Putamen (tissue), 1 donor: ENCODE results near the gene TSPAN3.

Experiments used
- DNase-seq: peaks from one replicate; pipeline ENCODE4 v3.0.0-alpha.2; 2016; ENCODE audit warnings: low spot score

The TSPAN3 gene

DNA sequence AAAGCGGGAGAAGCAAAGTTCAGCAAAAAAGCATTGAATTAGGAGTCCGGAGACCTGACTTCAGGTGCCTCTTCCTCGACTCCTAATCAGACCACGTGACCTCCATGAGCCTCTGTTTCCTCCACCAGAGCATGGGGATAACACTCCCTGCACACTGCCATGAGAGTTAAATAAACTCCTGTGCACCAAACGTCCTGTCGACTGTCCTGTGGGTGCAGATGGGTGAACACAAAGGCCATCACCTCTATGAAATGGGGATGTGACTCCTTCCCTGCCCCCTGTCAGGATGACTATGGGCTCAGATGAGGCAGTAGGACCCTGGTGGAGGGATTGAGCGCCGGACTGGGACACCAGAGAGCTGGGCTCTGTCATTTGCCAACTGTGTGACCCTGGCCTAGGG lies 13.5 kb upstream of the TSPAN3 start:
- no peak for DNase-seq

- peak; percentile 77 for DNase-seq
Observed at GRCh38 chr15:77083381-77084160, 12.7 kb upstream of the TSPAN3 start.

GRCh38 chr15:77081971-77082370 lies 11.1 kb upstream of the TSPAN3 start:
- no peak for DNase-seq

GRCh38 chr15:77076323-77076915 lies 5.5 kb upstream of the TSPAN3 start:
- DNase-seq = peak; percentile 59

GRCh38 chr15:77075528-77075927 lies 4.6 kb upstream of the TSPAN3 start:
- DNase-seq = no peak

GRCh38 chr15:77074350-77074749 lies 3.4 kb upstream of the TSPAN3 start:
- DNase-seq = no peak

GRCh38 chr15:77071305-77072223 lies 655 bp upstream of the TSPAN3 start:
- no peak for DNase-seq

DNA sequence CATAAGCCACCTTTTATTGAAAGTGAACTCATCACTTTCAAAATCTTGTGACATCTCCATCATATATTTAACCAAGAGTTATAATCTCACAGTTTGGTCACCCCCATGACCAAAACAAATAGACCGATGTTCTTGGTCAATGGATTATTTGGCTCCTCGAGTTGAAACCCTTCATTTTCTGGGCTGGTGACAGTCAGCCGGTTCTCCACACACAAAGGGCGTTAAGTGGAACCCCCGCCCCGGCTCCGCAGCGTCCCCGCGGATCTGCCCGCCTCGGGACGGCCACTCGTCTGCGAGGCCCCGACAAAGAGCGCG lies 772 bp downstream of the TSPAN3 start:
- DNase-seq = no peak

GRCh38 chr15:77069521-77070121 lies 1.3 kb downstream of the TSPAN3 start:
- peak; percentile 33 for DNase-seq

DNA sequence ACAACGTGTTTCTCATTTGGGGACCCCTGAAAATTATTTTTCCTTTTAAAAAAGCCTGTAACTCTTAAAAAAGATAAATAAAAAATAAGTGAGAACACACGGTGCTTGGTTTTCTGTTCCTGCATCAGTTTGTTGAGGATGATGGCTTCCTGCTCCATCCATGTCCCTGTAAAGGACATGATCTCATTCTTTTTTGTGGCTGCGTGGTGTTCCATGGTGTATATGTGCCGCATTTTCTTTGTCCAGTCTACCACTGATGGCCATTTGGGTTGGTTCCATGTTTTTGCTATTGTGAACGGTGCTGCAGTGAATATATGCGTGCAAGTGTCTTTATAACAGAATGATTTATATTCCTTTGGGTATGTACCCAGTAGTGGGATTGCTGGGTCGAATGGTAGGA lies 2.3 kb downstream of the TSPAN3 start:
- DNase-seq = no peak

- no peak for DNase-seq
Observed at GRCh38 chr15:77067691-77068367, 3.1 kb downstream of the TSPAN3 start.

- no peak for DNase-seq
Observed at GRCh38 chr15:77066971-77067690, 3.8 kb downstream of the TSPAN3 start.

GRCh38 chr15:77064539-77065308 lies 6.2 kb downstream of the TSPAN3 start:
- DNase-seq = no peak

DNA sequence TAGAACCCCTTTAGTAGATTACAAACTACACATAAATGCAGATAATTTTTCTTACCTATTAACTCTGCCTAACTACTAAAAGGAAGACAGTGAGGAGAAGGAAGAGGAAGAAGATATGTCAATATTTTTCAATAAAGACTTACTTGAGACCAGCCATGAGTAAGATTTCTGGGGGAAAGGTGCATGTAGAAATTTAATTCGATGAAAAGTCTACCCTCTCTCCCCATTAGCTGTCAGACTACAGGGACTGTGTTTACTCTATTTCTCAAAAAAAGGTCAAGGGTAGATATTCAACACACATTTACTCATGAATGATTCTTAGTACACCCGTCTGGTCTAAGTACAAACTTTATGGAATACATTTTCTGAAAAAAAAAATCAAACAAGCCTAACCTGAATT lies 6.8 kb downstream of the TSPAN3 start:
- no peak for DNase-seq

DNA sequence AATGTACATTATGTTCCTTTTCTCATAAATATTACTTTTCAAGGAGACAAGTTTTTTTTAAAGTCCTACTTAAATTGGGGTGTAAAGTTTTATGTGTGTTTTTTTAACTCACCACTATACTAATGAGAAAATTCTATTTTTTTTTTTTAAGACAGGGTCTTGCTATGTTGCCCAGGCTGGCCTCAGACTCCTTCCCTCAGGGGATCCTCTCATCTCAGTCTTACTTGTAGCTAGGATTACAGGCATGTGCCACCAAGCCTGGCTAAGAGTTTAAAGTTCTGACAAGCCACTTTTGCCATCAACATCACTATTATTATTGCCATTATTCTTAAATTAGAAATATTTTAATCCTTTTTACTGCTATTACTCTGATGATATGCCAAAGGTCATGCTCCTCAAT lies 7.7 kb downstream of the TSPAN3 start:
- DNase-seq = no peak

GRCh38 chr15:77060546-77060945 lies 10.4 kb downstream of the TSPAN3 start:
- no peak for DNase-seq

DNA sequence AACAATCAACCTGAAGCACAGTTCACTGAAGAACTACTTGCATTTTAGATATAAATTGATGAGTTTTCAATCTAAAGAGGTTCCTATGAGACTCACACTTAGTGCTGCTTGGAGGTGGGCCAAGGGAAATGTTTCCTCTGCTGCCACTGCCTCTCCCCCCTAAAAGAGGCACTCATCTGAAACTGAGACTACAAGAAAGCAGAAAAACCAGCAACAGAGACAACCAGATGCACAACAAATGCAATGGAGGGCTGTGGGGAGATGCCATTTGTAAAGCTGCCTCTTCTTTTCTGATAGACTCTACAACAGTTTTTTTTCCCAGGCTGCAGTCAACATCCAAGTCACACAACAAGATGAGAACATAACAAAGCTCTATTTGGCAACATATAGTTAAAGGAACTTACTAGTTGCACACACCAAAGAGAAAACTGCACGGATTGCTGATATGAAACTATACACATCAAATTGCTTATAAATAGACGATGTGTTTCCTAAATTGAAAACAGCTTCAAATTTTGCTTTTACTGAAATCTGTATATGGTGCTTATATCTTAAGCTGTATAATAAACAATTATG lies 11.0 kb downstream of the TSPAN3 start:
- no peak for DNase-seq

- no peak for DNase-seq
Observed at GRCh38 chr15:77058468-77058867, 12.4 kb downstream of the TSPAN3 start.

GRCh38 chr15:77057685-77058084 lies 13.2 kb downstream of the TSPAN3 start:
- DNase-seq = no peak

- DNase-seq = no peak
Observed at GRCh38 chr15:77057072-77057471, 13.8 kb downstream of the TSPAN3 start.
